HG03558 (cell line): Measurements from ENCODE around the gene GPR42.
"Not testable (repeated sequence)": the region's sequence is repeated elsewhere in the genome, so short reads cannot be mapped to it uniquely, and the experiment has no call there.

ENCODE experiments used
- ATAC-seq: cut with Tn5 transposase; IDR thresholded peaks from one replicate; pipeline ENCODE4 v1.9.1; 2021; ENCODE audit warnings: moderate number of reproducible peaks; ENCODE audit not compliant: unreplicated experiment; ENCODE audit errors: extremely low read depth

Gene GPR42

GRCh38 chr19:35362261-35363000 lies 8.4 kb upstream of the GPR42 start:
- ATAC-seq = no peak

- no peak for ATAC-seq
Measured at GRCh38 chr19:35363001-35363590, 7.8 kb upstream of the GPR42 start.

GRCh38 chr19:35363711-35364425 lies 7.0 kb upstream of the GPR42 start:
- no peak for ATAC-seq

- ATAC-seq = no peak
Measured at GRCh38 chr19:35365303-35365702, 5.6 kb upstream of the GPR42 start.

GRCh38 chr19:35368378-35368777 lies 2.5 kb upstream of the GPR42 start:
- ATAC-seq = no peak

- no peak for ATAC-seq
Measured at GRCh38 chr19:35369522-35369921, 1.3 kb upstream of the GPR42 start.

- ATAC-seq = no peak
Measured at GRCh38 chr19:35373492-35373891, 2.6 kb downstream of the GPR42 start.

- not testable (repeated sequence) for ATAC-seq
Measured at GRCh38 chr19:35374031-35374430, 3.2 kb downstream of the GPR42 start.

- ATAC-seq = no peak
Measured at GRCh38 chr19:35375505-35376307, 4.8 kb downstream of the GPR42 start.

- no peak for ATAC-seq
Measured at GRCh38 chr19:35377656-35378055, 6.8 kb downstream of the GPR42 start.

- no peak for ATAC-seq
Measured at GRCh38 chr19:35378356-35378755, 7.5 kb downstream of the GPR42 start.

GRCh38 chr19:35379545-35379944 lies 8.7 kb downstream of the GPR42 start:
- ATAC-seq = not testable (repeated sequence)

- no peak for ATAC-seq
Measured at GRCh38 chr19:35379992-35380391, 9.1 kb downstream of the GPR42 start.

GRCh38 chr19:35380450-35381124 lies 9.7 kb downstream of the GPR42 start:
- no peak for ATAC-seq

- no peak for ATAC-seq
Measured at GRCh38 chr19:35381318-35381717, 10.4 kb downstream of the GPR42 start.

GRCh38 chr19:35381926-35382325 lies 11.1 kb downstream of the GPR42 start:
- no peak for ATAC-seq

GRCh38 chr19:35383536-35383935 lies 12.7 kb downstream of the GPR42 start:
- no peak for ATAC-seq

- no peak for ATAC-seq
Measured at GRCh38 chr19:35388277-35389054, 17.6 kb downstream of the GPR42 start.

GRCh38 chr19:35389192-35389861 lies 18.5 kb downstream of the GPR42 start:
- no peak for ATAC-seq
